Urothelium cell line (cell line): ENCODE results near the gene NTNG1.
A peak's percentile ranks its signal among the peaks of the same experiment; 100 is the strongest.

Experiments used
- DNase-seq: peaks from one replicate; pipeline ENCODE4 v3.0.0; 2011; ENCODE audit warnings: low spot score, mixed read lengths
- FAIRE-seq: peaks from 2 replicates; lab custom pipeline; 2011; peaks lifted over from hg19 to GRCh38; lab: Jason Lieb, UNC

Gene NTNG1

GRCh38 chr1:107443027-107443426, 302.2 kb downstream of the NTNG1 start:
- no peak for DNase-seq
- FAIRE-seq, result no peak

GRCh38 chr1:107443860-107444259, 303.0 kb downstream of the NTNG1 start:
- no peak for FAIRE-seq
- no peak for DNase-seq

- FAIRE-seq, result no peak
- no peak for DNase-seq
These were observed 303.5 kb downstream of the NTNG1 start for GRCh38 chr1:107444302-107444701.

DNA sequence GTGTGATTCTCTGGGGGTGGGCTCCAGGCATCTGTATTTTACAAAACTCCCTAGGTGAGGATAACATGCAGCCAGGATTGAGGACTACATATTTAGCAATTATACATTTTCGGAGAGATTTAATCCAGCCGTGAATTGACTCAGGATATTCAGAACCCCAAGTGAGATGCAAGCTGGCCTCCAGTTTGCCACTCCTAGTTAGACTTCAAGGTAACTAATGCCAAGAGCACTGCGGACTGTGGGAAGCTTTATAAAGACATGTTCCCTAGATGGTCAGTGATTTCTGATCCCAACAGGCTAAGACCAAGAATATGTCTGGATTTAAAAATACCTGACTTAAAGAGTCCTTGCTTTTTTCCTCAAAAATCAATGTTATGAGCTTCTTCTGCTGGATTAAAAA, 308.5 kb downstream of the NTNG1 start:
- DNase-seq (no peak), FAIRE-seq (no peak)

DNA sequence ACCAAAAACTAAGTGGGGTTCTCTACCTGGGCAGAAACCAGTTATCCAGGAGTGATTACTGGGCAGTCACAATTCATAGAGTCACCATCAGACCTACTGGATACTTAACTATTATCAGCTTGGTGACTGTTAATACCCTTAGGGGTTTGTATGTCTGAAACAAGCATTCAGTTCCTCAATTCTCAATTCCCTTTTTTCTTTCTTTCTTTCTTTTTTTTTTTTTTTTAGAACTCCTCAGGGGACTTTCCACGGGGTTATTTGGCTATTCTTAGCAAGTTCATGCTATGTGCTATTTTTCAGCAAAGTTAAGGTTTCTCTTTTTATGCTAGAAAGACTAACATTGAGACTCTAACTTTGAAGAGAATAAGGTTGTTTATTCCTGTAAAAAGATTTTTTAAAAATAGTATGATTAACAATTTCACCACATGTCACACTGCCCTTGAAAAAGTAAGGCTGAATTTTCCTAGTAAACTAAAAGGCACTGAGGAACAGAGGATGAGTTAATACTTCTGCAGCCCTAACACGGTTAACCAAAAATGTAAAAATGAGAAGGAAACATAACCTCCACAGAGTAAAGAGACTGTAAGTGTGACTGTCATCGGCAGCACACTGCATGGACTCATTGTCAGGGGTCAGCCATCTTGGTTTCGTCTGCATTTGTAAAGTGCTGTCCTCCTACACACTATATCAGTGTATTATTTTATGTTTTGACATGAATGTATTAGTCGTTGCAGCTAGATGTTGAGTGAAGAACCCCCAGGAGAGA, 310.2 kb downstream of the NTNG1 start:
- DNase-seq (no peak), FAIRE-seq (no peak)

- DNase-seq, result no peak
- no peak for FAIRE-seq
These were observed 310.9 kb downstream of the NTNG1 start for GRCh38 chr1:107451715-107452114.

GRCh38 chr1:107454791-107455190, 314.0 kb downstream of the NTNG1 start:
- FAIRE-seq (no peak), DNase-seq (no peak)

- FAIRE-seq, result no peak
These were observed 317.1 kb downstream of the NTNG1 start for GRCh38 chr1:107457989-107458388.

GRCh38 chr1:107459204-107459904, 318.5 kb downstream of the NTNG1 start:
- DNase-seq (no peak), FAIRE-seq (no peak)

More at GRCh38 chr1:107457989-107458388, 317.1 kb downstream of the NTNG1 start:
- DNase-seq, result no peak

- no peak for DNase-seq
- no peak for FAIRE-seq
These were observed 319.2 kb downstream of the NTNG1 start for GRCh38 chr1:107460035-107460434.

- DNase-seq (no peak), FAIRE-seq (no peak)
These were observed 324.0 kb downstream of the NTNG1 start for GRCh38 chr1:107464827-107465226.

DNA sequence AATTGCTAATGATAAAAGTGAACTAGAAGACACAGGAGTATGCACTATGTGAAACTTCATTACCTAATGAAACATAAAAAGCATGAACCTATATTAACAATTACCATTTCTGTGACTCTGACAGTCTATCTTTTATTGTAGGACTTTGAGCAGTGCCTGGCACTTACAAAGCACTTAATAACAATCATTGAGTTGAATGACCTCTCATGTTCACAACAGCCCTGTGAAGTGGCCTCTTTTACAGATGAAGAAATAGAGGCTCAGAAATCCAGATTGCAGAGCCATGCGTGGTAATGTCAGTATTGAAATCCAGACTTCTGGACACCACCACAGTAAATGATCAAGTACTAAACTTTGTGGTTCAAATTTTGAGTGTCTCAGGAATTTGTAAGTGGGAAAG, 326.4 kb downstream of the NTNG1 start:
- no peak for FAIRE-seq
- DNase-seq, result no peak

GRCh38 chr1:107467811-107468210, 327.0 kb downstream of the NTNG1 start:
- DNase-seq (no peak), FAIRE-seq (no peak)

- FAIRE-seq (no peak), DNase-seq (no peak)
These were observed 332.2 kb downstream of the NTNG1 start for GRCh38 chr1:107473065-107473464.

DNA sequence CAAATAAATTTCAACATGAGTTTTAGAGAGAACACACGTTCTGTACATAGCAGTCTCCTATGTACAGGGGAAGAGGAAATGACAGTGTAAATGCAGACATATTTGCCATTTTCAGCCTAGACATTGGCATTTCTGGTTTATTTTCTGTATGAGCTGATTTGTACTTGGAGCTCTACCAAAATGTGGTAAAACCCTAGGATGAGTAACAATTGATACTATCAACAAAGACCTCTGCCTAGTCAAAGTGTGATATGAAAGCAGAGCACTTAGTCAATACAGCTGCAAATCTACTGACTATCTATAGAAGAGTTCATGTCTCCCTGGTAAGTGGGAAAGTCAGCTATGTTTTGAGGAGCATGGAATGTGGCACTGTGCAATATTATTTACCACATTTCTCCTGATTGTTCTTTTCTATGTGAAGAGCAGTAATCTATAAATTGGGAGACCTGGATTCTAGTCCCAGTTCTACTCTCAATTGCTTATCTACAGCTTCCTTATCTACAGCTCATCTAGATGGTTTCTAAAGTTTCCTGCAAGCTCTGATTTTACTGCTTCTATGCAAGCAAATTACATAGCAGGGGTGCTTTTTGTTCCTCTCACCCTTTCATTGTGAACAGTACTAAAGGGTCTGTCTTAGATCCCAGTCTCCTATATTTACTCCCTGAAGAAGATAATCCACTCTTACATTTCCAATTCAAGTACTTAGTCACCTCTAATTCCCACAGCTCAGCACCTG, 334.2 kb downstream of the NTNG1 start:
- DNase-seq, result no peak
- no peak for FAIRE-seq

DNA sequence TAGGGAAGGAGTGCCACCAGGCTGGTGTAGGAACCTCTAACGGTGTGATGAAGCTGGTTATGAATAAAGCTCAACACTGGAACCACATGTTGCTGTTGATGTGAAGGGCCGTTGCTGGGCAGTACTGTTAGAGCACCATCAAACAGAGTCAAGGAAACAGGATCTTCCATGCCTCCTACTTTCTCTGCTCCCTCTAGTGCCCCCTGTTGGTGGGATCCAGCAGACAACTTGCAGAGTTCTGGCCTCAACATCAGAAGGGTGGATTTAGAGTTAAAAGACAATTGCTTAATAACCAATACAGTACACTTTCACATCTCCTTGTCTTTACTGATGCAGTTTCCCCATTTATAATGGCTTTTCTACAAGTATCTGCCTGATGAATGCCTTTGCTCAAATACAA, 336.4 kb downstream of the NTNG1 start:
- DNase-seq, result no peak
- FAIRE-seq, result no peak

DNA sequence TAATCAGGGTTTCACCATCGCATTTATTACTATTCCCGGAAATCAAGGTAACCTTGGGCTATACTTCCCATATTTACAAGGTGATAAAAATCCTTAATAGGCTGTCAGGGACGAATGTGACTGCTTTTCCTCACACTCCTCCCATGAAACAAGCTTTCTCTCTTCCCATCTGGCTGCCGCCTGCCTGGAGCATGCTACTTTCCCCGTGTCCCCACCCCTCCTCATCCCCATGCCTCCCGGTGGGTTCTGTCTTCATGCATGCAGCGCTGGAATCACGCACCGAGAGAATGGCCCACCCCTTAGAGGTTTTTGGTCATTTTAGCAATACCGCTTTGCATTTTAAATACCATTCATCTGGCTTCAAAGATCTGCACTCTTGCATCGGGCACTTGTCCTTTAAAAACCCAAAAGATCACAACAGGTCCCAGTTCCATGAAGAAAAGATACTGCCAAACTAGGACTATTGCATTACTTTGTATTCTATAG, 339.1 kb downstream of the NTNG1 start:
- FAIRE-seq (no peak), DNase-seq (no peak)

DNA sequence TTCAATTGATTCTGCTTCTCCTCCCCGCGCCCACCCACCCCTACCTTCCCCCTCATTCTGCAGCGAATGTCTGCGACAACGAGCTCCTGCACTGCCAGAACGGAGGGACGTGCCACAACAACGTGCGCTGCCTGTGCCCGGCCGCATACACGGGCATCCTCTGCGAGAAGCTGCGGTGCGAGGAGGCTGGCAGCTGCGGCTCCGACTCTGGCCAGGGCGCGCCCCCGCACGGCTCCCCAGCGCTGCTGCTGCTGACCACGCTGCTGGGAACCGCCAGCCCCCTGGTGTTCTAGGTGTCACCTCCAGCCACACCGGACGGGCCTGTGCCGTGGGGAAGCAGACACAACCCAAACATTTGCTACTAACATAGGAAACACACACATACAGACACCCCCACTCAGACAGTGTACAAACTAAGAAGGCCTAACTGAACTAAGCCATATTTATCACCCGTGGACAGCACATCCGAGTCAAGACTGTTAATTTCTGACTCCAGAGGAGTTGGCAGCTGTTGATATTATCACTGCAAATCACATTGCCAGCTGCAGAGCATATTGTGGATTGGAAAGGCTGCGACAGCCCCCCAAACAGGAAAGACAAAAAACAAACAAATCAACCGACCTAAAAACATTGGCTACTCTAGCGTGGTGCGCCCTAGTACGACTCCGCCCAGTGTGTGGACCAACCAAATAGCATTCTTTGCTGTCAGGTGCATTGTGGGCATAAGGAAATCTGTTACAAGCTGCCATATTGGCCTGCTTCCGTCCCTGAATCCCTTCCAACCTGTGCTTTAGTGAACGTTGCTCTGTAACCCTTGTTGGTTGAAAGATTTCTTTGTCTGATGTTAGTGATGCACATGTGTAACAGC, 339.9 kb downstream of the NTNG1 start:
- FAIRE-seq (no peak), DNase-seq (peak; percentile 18)

DNA sequence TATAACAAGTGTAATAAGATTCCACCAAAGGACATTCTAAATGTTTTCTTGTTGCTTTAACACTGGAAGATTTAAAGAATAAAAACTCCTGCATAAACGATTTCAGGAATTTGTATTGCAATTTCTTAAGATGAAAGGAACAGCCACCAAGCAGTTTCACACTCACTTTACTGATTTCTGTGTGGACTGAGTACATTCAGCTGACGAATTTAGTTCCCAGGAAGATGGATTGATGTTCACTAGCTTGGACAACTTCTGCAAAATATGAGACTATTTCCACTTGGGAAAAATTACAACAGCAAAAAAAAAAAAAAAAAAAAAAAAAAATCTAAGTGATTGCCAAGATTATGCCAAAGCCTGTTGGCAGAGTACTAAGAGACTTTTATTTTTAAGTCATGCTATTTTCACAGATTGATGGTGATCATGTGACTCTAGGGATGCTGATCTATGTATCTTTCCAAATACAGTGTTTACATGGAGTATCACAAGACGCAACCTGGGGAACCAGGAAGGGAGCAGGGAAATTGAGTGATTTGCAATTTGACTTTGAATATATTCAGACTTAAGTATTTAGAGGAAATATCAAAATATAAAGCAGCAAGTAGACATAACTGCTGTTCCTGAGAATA, 341.0 kb downstream of the NTNG1 start:
- FAIRE-seq (no peak), DNase-seq (no peak)

GRCh38 chr1:107483949-107484348, 343.1 kb downstream of the NTNG1 start:
- FAIRE-seq, result no peak
- no peak for DNase-seq
